ENCODE data around the gene STAT5A.
"Not testable (repeated sequence)": the region's sequence is repeated elsewhere in the genome, so short reads cannot be mapped to it uniquely, and the experiment has no call there.

Gene STAT5A

DNA sequence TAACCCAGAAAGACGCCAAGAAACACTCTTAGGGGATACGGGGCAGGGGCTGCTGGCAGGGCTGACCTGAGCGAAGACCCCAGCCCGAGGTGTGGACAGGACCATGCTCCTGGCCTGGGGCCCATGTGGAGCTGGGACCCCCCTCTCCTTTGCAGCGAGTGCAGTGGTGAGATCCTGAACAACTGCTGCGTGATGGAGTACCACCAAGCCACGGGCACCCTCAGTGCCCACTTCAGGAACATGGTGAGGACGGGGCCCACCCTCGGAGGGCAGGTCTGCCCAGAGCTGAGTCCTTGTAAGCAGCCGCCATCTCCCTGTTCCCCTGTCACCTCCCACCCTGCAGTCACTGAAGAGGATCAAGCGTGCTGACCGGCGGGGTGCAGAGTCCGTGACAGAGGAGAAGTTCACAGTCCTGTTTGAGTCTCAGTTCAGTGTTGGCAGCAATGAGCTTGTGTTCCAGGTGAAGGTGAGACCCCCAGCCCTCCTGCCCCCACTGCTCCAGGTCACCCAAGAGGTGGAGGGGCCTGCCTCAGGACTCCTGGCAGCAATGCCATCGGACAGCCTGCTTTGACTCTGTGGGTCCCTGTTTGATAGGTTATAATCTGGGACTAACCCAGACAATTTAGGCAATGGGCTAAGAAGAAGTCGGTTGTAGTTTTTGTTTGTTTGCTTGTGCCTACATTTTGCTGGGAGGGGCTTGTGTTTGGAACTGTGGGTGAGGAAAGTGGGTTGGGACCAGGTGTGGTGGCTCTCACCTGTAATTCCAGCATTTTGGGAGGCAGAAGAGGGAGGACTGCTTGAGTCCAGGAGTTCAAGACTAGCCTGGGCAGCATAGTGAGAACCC is 16.1 kb downstream of the STAT5A start:
- no peak for DNase-seq (ENCODE audit: low read depth)
- H3K4me3 ChIP-seq (ENCODE audit: low read depth, low read length): no peak overlapping the region
- TF ChIP-seq POLR2A (IDR thresholded peaks at IDR 0.05; ENCODE audit: extremely low read depth, insufficient read length) (no peak), MYC (IDR thresholded peaks at IDR 0.05; ENCODE audit: low read depth, low read length) (no peak)
- TF ChIP-seq, protein P1, sequence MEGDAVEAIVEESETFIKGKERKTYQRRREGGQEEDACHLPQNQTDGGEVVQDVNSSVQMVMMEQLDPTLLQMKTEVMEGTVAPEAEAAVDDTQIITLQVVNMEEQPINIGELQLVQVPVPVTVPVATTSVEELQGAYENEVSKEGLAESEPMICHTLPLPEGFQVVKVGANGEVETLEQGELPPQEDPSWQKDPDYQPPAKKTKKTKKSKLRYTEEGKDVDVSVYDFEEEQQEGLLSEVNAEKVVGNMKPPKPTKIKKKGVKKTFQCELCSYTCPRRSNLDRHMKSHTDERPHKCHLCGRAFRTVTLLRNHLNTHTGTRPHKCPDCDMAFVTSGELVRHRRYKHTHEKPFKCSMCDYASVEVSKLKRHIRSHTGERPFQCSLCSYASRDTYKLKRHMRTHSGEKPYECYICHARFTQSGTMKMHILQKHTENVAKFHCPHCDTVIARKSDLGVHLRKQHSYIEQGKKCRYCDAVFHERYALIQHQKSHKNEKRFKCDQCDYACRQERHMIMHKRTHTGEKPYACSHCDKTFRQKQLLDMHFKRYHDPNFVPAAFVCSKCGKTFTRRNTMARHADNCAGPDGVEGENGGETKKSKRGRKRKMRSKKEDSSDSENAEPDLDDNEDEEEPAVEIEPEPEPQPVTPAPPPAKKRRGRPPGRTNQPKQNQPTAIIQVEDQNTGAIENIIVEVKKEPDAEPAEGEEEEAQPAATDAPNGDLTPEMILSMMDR (IDR thresholded peaks at IDR 0.05; ENCODE audit: low read depth, low read length): no peak
- TF ChIP-seq, protein P2, sequence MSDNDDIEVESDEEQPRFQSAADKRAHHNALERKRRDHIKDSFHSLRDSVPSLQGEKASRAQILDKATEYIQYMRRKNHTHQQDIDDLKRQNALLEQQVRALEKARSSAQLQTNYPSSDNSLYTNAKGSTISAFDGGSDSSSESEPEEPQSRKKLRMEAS (IDR thresholded peaks at IDR 0.05; ENCODE audit: low read depth, low read length): no peak

DNA sequence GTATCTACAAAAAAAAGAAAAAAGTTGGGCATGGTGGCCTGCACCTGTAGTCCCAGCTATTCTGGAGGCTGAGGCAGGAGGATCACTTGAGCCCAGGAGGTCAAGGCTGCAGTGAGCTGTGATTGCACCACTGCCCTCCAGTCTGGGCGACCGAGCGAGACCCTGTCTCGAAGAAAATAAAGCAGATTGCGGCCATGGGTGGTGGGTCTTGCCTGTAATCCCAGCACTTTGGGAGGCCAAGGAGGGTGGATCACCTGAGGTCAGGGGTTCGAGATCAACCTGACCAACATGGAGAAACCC is 16.7 kb downstream of the STAT5A start:
- not testable (repeated sequence) for DNase-seq (ENCODE audit: low read depth); H3K4me3 ChIP-seq (ENCODE audit: low read depth, low read length)

DNA sequence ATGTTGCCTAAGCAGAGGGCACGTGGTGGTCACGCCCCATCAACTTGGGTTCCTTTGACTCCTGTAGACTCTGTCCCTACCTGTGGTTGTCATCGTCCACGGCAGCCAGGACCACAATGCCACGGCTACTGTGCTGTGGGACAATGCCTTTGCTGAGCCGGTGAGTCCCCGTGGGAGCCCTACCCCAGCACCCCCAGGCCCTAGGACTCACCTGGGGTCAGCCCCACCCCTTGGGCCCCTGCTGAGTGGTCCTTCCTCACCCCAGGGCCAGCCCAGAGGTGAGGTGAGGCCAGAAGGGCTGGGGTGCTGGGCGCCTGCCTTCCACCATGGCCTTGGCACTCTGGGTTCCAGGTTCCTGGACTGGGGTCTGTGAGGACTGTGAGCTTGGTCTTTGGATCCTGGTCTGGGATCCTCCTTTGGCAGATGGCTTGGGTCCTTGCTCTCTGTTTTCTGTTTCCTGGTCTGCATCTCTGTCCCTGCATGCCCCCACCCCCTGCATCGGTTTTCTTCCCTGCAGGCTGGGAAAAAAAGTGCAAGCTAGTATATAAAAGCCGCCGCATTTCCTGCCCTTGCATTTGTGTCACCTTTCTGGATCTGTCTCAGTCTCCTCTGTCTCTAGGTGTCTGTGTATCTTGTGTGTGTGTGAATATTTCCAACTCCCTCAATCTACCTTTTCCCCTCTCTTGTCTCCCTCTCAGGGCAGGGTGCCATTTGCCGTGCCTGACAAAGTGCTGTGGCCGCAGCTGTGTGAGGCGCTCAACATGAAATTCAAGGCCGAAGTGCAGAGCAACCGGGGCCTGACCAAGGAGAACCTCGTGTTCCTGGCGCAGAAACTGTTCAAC is 17.5 kb downstream of the STAT5A start:
- no peak for DNase-seq (ENCODE audit: low read depth)
- H3K4me3 ChIP-seq (ENCODE audit: low read depth, low read length): no peak overlapping the region
- TF ChIP-seq, protein P2 (IDR thresholded peaks at IDR 0.05; ENCODE audit: low read depth, low read length): no peak
- TF ChIP-seq MYC (IDR thresholded peaks at IDR 0.05; ENCODE audit: low read depth, low read length): no peak
- TF ChIP-seq, protein P1 (IDR thresholded peaks at IDR 0.05; ENCODE audit: low read depth, low read length): no peak
- no peak for TF ChIP-seq POLR2A (IDR thresholded peaks at IDR 0.05; ENCODE audit: extremely low read depth, insufficient read length)

DNA sequence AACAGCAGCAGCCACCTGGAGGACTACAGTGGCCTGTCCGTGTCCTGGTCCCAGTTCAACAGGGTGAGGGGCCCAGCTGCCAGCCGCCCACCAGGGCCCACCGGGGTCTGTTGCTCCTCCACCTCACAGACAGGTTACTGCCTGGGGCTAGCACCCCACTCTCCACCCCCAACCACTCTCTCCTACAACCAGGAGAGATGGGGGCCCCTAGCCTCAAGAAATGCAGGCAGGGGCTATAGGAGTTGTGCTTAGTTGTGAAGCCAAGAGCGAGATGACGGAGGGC is 18.0 kb downstream of the STAT5A start:
- H3K4me3 ChIP-seq (ENCODE audit: low read depth, low read length): no peak overlapping the region
- TF ChIP-seq, protein P2 (IDR thresholded peaks at IDR 0.05; ENCODE audit: low read depth, low read length): no peak
- TF ChIP-seq POLR2A (IDR thresholded peaks at IDR 0.05; ENCODE audit: extremely low read depth, insufficient read length): no peak
- TF ChIP-seq MYC (IDR thresholded peaks at IDR 0.05; ENCODE audit: low read depth, low read length): no peak
- TF ChIP-seq, protein P1 (IDR thresholded peaks at IDR 0.05; ENCODE audit: low read depth, low read length): no peak
- DNase-seq (ENCODE audit: low read depth): no peak

DNA sequence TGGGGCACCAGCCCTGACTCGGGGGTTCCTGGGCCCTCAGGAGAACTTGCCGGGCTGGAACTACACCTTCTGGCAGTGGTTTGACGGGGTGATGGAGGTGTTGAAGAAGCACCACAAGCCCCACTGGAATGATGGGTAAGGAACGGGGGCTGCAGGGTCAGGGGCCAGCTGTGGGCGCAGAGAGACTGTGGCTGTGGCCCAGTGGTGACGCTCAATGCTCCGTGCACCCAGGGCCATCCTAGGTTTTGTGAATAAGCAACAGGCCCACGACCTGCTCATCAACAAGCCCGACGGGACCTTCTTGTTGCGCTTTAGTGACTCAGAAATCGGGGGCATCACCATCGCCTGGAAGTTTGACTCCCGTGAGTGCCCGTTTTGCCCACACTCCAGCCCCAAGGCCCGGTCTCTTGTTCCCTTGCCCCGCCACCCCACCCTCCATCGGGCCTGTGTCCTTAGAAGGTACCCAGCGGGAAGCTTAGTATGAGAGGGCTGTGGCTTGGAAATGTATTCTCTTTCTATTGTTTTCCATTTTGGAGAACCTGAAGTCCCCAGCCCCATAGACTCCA is 19.1 kb downstream of the STAT5A start:
- TF ChIP-seq POLR2A (IDR thresholded peaks at IDR 0.05; ENCODE audit: extremely low read depth, insufficient read length): no peak
- TF ChIP-seq, protein P2 (IDR thresholded peaks at IDR 0.05; ENCODE audit: low read depth, low read length): no peak
- no peak for TF ChIP-seq MYC (IDR thresholded peaks at IDR 0.05; ENCODE audit: low read depth, low read length)
- TF ChIP-seq, protein P1 (IDR thresholded peaks at IDR 0.05; ENCODE audit: low read depth, low read length): no peak
- DNase-seq (ENCODE audit: low read depth): no peak
- H3K4me3 ChIP-seq (ENCODE audit: low read depth, low read length): no peak overlapping the region

DNA sequence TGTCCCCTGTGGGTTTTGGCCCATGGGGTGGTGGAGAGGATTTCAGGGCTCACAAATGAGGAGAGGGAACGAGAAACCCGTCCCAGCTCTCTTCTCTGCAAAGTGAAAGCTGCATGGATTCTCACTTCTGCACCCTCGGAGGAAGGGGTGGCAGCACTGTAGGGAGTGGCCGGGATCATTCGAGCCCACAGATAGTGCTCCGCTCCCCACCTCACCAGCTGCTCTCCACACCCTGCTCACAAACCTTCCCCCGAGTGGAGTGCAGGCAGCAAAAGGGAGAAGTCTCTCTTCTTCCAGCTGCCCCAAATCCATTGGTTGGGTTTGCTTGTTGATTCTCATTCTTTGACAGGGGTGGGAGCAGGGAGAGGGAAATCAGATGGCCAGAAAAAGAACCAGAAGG is 20.1 kb downstream of the STAT5A start:
- TF ChIP-seq, protein P2 (IDR thresholded peaks at IDR 0.05; ENCODE audit: low read depth, low read length): no peak
- TF ChIP-seq MYC (IDR thresholded peaks at IDR 0.05; ENCODE audit: low read depth, low read length) (no peak), POLR2A (IDR thresholded peaks at IDR 0.05; ENCODE audit: extremely low read depth, insufficient read length) (no peak)
- TF ChIP-seq, protein P1 (IDR thresholded peaks at IDR 0.05; ENCODE audit: low read depth, low read length): no peak
- no peak for DNase-seq (ENCODE audit: low read depth)
- no peak overlapping the region for H3K4me3 ChIP-seq (ENCODE audit: low read depth, low read length)

Data from NB4 (cell line).